HEK293 (cell line): ENCODE measurements around the gene GPHN.

Experiments used
- CTCF ChIA-PET: fragments of 350-600 bp; formaldehyde crosslinking; extraction: SDS; loops from one replicate; lab custom pipeline; 2021; ENCODE audit warnings: antibody characterized with exemption; lab: Yijun Ruan, JAX
- POLR2A ChIA-PET: fragments of 300-600 bp; formaldehyde crosslinking; extraction: SDS; loops from one replicate; lab custom pipeline; 2020; ENCODE audit warnings: antibody characterized with exemption, inconsistent platforms; lab: Yijun Ruan, JAX
- H3K27ac ChIP-seq: fragments of 200-500 bp; sonication (Bioruptor generic); 2 replicates; pipeline ENCODE4 v1.5.1; 2014; ENCODE audit warnings: low read depth, low read length, control low read depth, inconsistent platforms; ENCODE audit errors: extremely low read depth
- H3K36me3 ChIP-seq, 2 experiments: fragments of 200-500 bp in 1 of 2; sonication (Bioruptor generic) in 1 of 2; 1 replicate in 1 of 2; 2 replicates in 1 of 2; pipeline ENCODE4 v1.5.1; 2014 to 2017; ENCODE audit warnings: inconsistent platforms in 2 of 2, low read length in 2 of 2; ENCODE audit not compliant: control insufficient read depth in 2 of 2, insufficient read depth in 1 of 2
- H3K4me1 ChIP-seq: fragments of 200-500 bp; sonication (Bioruptor generic); 2 replicates; pipeline ENCODE4 v1.5.1; 2014; ENCODE audit warnings: mild to moderate bottlenecking, low read length, inconsistent platforms; ENCODE audit not compliant: control insufficient read depth, insufficient read depth
- H3K4me3 ChIP-seq: 2 replicates; pipeline ENCODE4 v1.5.1; 2011; ENCODE audit warnings: low read depth, mild to moderate bottlenecking, control low read depth, low read length, moderate library complexity
- H3K9me3 ChIP-seq: fragments of 200-500 bp; sonication (Bioruptor generic); 2 replicates; pipeline ENCODE4 v1.5.1; 2014; ENCODE audit warnings: low read depth, low read length, inconsistent platforms; ENCODE audit not compliant: control insufficient read depth, insufficient read depth
- BCL11B ChIP-seq: fragments of 450-650 bp; formaldehyde crosslinking; IDR thresholded peaks from 2 replicates; pipeline ENCODE4 v1.5.1; 2016; ENCODE audit warnings: low read depth, missing biosample characterization, missing genetic modification characterization
- HOXC10 ChIP-seq: sonication (generic); formaldehyde crosslinking; IDR thresholded peaks from 2 replicates; pipeline ENCODE4 v1.8.1; 2023; ENCODE audit warnings: mild to moderate bottlenecking, missing genetic modification reagents
- HOXD13 ChIP-seq: sonication (generic); formaldehyde crosslinking; IDR thresholded peaks from 2 replicates; pipeline ENCODE4 v1.8.0; 2022; ENCODE audit warnings: missing genetic modification reagents, borderline replicate concordance
- IKZF3 ChIP-seq: fragments of 450-650 bp; IDR thresholded peaks from 2 replicates; pipeline ENCODE4 v1.5.0; 2018; ENCODE audit warnings: missing biosample characterization, mild to moderate bottlenecking, missing genetic modification characterization, moderate library complexity
- KLF16 ChIP-seq: fragments of 450-650 bp; formaldehyde crosslinking; IDR thresholded peaks from 2 replicates; pipeline ENCODE4 v1.5.1; 2017; ENCODE audit warnings: missing biosample characterization, missing genetic modification characterization
- PRDM1 ChIP-seq: fragments of 450-650 bp; formaldehyde crosslinking; IDR thresholded peaks from 2 replicates; pipeline ENCODE4; 2016; ENCODE audit warnings: missing biosample characterization, missing genetic modification characterization
- ZBTB1 ChIP-seq: fragments of 450-650 bp; formaldehyde crosslinking; IDR thresholded peaks from 2 replicates; pipeline ENCODE4 v1.5.1; 2016; ENCODE audit warnings: missing biosample characterization, missing genetic modification characterization
- ZBTB8A ChIP-seq: fragments of 450-650 bp; formaldehyde crosslinking; IDR thresholded peaks from 2 replicates; pipeline ENCODE4 v1.5.1; 2016; ENCODE audit warnings: missing biosample characterization, missing genetic modification characterization
- ZFP69B ChIP-seq: fragments of 450-650 bp; formaldehyde crosslinking; IDR thresholded peaks from 2 replicates; pipeline ENCODE4 v1.5.1; 2016; ENCODE audit warnings: missing biosample characterization, missing genetic modification characterization
- ZNF114 ChIP-seq: fragments of 450-650 bp; formaldehyde crosslinking; IDR thresholded peaks from 2 replicates; pipeline ENCODE4 v1.5.0; 2017; ENCODE audit warnings: missing biosample characterization, missing genetic modification characterization
- ZNF211 ChIP-seq: fragments of 450-650 bp; formaldehyde crosslinking; IDR thresholded peaks from 2 replicates; pipeline ENCODE4 v1.5.1; 2016; ENCODE audit warnings: low read depth, missing biosample characterization, missing genetic modification characterization
- ZNF214 ChIP-seq: fragments of 450-650 bp; formaldehyde crosslinking; IDR thresholded peaks from 2 replicates; pipeline ENCODE4 v1.5.1; 2017; ENCODE audit warnings: missing biosample characterization, mild to moderate bottlenecking, missing genetic modification characterization, borderline replicate concordance
- ZNF24 ChIP-seq: fragments of 450-650 bp; formaldehyde crosslinking; IDR thresholded peaks from 2 replicates; pipeline ENCODE4 v1.5.1; 2016; ENCODE audit warnings: missing biosample characterization, missing genetic modification characterization
- ZNF292 ChIP-seq: fragments of 450-650 bp; formaldehyde crosslinking; IDR thresholded peaks from 2 replicates; pipeline ENCODE4 v1.5.1; 2016; ENCODE audit warnings: low read depth, missing biosample characterization, missing genetic modification characterization, borderline replicate concordance
- ZNF423 ChIP-seq: fragments of 450-650 bp; formaldehyde crosslinking; IDR thresholded peaks from 2 replicates; pipeline ENCODE4 v1.5.1; 2016; ENCODE audit warnings: missing biosample characterization, missing genetic modification characterization
- ZNF48 ChIP-seq: fragments of 450-650 bp; formaldehyde crosslinking; IDR thresholded peaks from 2 replicates; pipeline ENCODE4 v1.5.1; 2016; ENCODE audit warnings: missing biosample characterization, missing genetic modification characterization
- ZNF521 ChIP-seq: fragments of 450-650 bp; formaldehyde crosslinking; IDR thresholded peaks from 2 replicates; pipeline ENCODE4 v1.5.1; 2017; ENCODE audit warnings: missing biosample characterization, mild to moderate bottlenecking, missing genetic modification characterization
- ZNF560 ChIP-seq: fragments of 450-650 bp; formaldehyde crosslinking; IDR thresholded peaks from 2 replicates; pipeline ENCODE4 v1.5.1; 2017; ENCODE audit warnings: missing biosample characterization, missing genetic modification characterization, borderline replicate concordance
- ZNF610 ChIP-seq: fragments of 450-650 bp; formaldehyde crosslinking; IDR thresholded peaks from 2 replicates; pipeline ENCODE4 v1.5.1; 2016; ENCODE audit warnings: missing biosample characterization, missing genetic modification characterization, borderline replicate concordance
- ZNF660 ChIP-seq: fragments of 450-650 bp; IDR thresholded peaks from 2 replicates; pipeline ENCODE4 v1.5.1; 2018; ENCODE audit warnings: missing biosample characterization, mild to moderate bottlenecking, missing genetic modification characterization
- ZNF664 ChIP-seq: fragments of 450-650 bp; formaldehyde crosslinking; IDR thresholded peaks from 2 replicates; pipeline ENCODE4 v1.5.1; 2016; ENCODE audit warnings: missing biosample characterization, missing genetic modification characterization
- ZNF670 ChIP-seq: fragments of 450-650 bp; formaldehyde crosslinking; IDR thresholded peaks from 2 replicates; pipeline ENCODE4 v1.5.1; 2016; ENCODE audit warnings: missing biosample characterization, missing genetic modification characterization, low read depth
- ZNF747 ChIP-seq: fragments of 450-650 bp; formaldehyde crosslinking; IDR thresholded peaks from 2 replicates; pipeline ENCODE4 v1.5.1; 2016; ENCODE audit warnings: missing biosample characterization, missing genetic modification characterization
- ZNF837 ChIP-seq: fragments of 450-650 bp; formaldehyde crosslinking; IDR thresholded peaks from 2 replicates; pipeline ENCODE4 v1.5.1; 2016; ENCODE audit warnings: missing biosample characterization, missing genetic modification characterization
- TF ChIP-seq, protein P1 (sequence below): fragments of 450-650 bp; formaldehyde crosslinking; IDR thresholded peaks from 2 replicates; pipeline ENCODE4 v1.5.1; 2016; ENCODE audit warnings: missing biosample characterization, missing genetic modification characterization, borderline replicate concordance
- TF ChIP-seq, protein P2 (sequence below): fragments of 450-650 bp; formaldehyde crosslinking; IDR thresholded peaks from 2 replicates; pipeline ENCODE4 v1.5.0; 2017; ENCODE audit warnings: missing biosample characterization, missing genetic modification characterization, borderline replicate concordance
- TF ChIP-seq, protein P3 (sequence below): fragments of 450-650 bp; formaldehyde crosslinking; IDR thresholded peaks from 2 replicates; pipeline ENCODE4 v1.5.1; 2016; ENCODE audit warnings: missing biosample characterization, missing genetic modification characterization
- TF ChIP-seq, protein P4 (sequence below): fragments of 450-650 bp; formaldehyde crosslinking; IDR thresholded peaks from 2 replicates; pipeline ENCODE4; 2016; ENCODE audit warnings: missing biosample characterization, missing genetic modification characterization
- TF ChIP-seq, protein P5 (sequence below): fragments of 450-650 bp; formaldehyde crosslinking; IDR thresholded peaks from 2 replicates; pipeline ENCODE4 v1.5.1; 2016; ENCODE audit warnings: missing biosample characterization, missing genetic modification characterization

GPHN gene

DNA sequence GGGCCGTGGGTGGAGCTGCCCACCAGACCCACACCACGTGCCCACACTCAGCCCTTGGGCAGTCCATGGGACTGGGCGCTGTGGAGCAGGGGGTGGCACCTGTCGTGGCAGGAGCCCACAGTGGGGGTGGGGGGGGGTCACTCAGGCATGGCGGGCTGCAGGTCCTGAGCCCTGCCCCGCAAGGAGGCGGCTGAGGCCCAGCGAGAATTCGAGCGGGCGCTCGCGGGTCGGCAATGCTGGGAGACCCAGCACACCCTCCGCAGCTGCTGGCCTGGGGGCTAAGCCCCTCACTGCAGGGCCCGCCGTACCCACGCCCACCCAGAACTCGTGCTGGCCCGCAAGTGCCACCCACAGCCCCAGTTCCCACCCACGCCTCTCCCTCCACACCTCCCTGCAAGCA lies 548.7 kb downstream of the GPHN start:
- CTCF ChIA-PET: interaction anchor here (0.6 kb wide), 1 partner anchor 1835 kb away, joined by 3 read pairs; no protein-coding TSS in a partner anchor

DNA sequence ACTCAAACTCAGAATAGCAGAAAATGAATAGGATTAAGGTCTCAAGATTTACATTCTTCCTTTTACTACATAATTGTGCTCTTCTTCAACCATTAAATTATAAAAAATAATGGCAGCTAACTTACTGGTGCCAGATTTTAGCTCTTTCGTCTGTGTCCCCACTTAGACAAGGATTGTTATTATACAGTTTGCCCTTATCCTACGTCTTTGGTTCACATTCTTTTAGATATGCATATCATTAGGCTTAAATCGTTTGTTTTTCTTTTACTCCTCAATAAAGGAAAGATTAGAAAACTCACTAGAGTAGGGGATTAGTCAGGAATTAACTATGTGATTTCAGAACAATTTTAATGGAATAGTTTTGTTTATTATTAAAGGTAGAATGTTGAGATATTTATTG lies 551.6 kb downstream of the GPHN start:
- POLR2A ChIA-PET: no interaction called here
- H3K4me1 ChIP-seq: no peaks in the 10 kb centered on the region
- no peak overlapping the region for H3K4me3 ChIP-seq
- no peaks in the 10 kb centered on the region; a peak in 1 of 3 replicates for H3K36me3 ChIP-seq
- TF ChIP-seq ZNF670 (tag by site-specific recombination) (no peak), ZFP69B (no peak), ZNF747 (tag by site-specific recombination) (no peak), PRDM1 (tag by site-specific recombination) (no peak), ZNF24 (tag by site-specific recombination) (no peak), ZNF423 (tag by site-specific recombination) (no peak), ZBTB1 (no peak), HOXC10 (CRISPR knock-in tag) (no peak), ZNF660 (tag by site-specific recombination) (no peak), BCL11B (tag by site-specific recombination) (no peak), ZNF560 (tag by site-specific recombination) (no peak), ZNF48 (tag by site-specific recombination) (no peak), ZNF214 (tag by site-specific recombination) (no peak), ZNF211 (tag by site-specific recombination) (no peak), ZNF664 (tag by site-specific recombination) (no peak), KLF16 (tag by site-specific recombination) (no peak)
- TF ChIP-seq, protein P1, sequence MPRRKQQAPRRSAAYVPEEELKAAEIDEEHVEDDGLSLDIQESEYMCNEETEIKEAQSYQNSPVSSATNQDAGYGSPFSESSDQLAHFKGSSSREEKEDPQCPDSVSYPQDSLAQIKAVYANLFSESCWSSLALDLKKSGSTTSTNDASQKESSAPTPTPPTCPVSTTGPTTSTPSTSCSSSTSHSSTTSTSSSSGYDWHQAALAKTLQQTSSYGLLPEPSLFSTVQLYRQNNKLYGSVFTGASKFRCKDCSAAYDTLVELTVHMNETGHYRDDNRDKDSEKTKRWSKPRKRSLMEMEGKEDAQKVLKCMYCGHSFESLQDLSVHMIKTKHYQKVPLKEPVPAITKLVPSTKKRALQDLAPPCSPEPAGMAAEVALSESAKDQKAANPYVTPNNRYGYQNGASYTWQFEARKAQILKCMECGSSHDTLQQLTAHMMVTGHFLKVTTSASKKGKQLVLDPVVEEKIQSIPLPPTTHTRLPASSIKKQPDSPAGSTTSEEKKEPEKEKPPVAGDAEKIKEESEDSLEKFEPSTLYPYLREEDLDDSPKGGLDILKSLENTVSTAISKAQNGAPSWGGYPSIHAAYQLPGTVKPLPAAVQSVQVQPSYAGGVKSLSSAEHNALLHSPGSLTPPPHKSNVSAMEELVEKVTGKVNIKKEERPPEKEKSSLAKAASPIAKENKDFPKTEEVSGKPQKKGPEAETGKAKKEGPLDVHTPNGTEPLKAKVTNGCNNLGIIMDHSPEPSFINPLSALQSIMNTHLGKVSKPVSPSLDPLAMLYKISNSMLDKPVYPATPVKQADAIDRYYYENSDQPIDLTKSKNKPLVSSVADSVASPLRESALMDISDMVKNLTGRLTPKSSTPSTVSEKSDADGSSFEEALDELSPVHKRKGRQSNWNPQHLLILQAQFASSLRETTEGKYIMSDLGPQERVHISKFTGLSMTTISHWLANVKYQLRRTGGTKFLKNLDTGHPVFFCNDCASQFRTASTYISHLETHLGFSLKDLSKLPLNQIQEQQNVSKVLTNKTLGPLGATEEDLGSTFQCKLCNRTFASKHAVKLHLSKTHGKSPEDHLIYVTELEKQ (tag by site-specific recombination): no peak
- TF ChIP-seq, protein P2, sequence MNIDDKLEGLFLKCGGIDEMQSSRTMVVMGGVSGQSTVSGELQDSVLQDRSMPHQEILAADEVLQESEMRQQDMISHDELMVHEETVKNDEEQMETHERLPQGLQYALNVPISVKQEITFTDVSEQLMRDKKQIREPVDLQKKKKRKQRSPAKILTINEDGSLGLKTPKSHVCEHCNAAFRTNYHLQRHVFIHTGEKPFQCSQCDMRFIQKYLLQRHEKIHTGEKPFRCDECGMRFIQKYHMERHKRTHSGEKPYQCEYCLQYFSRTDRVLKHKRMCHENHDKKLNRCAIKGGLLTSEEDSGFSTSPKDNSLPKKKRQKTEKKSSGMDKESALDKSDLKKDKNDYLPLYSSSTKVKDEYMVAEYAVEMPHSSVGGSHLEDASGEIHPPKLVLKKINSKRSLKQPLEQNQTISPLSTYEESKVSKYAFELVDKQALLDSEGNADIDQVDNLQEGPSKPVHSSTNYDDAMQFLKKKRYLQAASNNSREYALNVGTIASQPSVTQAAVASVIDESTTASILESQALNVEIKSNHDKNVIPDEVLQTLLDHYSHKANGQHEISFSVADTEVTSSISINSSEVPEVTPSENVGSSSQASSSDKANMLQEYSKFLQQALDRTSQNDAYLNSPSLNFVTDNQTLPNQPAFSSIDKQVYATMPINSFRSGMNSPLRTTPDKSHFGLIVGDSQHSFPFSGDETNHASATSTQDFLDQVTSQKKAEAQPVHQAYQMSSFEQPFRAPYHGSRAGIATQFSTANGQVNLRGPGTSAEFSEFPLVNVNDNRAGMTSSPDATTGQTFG (tag by site-specific recombination): no peak
- TF ChIP-seq, all 188 proteins: peak for 0
- no peaks in the 10 kb centered on the region for H3K9me3 ChIP-seq
- no peak overlapping the region for H3K27ac ChIP-seq
- CTCF ChIA-PET: no interaction called here

More for the DNA sequence above, 548.7 kb downstream of the GPHN start:
- Histone ChIP-seq H3K9me3 (no peaks in the 10 kb centered on the region), H3K4me3 (no peak overlapping the region), H3K4me1 (no peaks in the 10 kb centered on the region), H3K27ac (no peak overlapping the region), H3K36me3 (no peaks in the 10 kb centered on the region; a peak in 1 of 3 replicates)
- TF ChIP-seq ZBTB8A (tag by site-specific recombination) (no peak), ZNF837 (tag by site-specific recombination) (no peak), HOXD13 (CRISPR knock-in tag) (no peak), ZNF423 (tag by site-specific recombination) (no peak), ZNF114 (tag by site-specific recombination) (no peak), ZNF521 (tag by site-specific recombination) (no peak), IKZF3 (no peak), ZNF292 (tag by site-specific recombination) (no peak), ZNF610 (tag by site-specific recombination) (no peak)
- TF ChIP-seq, protein P3, sequence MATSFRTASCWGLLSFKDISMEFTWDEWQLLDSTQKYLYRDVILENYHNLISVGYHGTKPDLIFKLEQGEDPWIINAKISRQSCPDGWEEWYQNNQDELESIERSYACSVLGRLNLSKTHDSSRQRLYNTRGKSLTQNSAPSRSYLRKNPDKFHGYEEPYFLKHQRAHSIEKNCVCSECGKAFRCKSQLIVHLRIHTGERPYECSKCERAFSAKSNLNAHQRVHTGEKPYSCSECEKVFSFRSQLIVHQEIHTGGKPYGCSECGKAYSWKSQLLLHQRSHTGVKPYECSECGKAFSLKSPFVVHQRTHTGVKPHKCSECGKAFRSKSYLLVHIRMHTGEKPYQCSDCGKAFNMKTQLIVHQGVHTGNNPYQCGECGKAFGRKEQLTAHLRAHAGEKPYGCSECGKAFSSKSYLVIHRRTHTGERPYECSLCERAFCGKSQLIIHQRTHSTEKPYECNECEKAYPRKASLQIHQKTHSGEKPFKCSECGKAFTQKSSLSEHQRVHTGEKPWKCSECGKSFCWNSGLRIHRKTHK: no peak
- TF ChIP-seq, protein P4, sequence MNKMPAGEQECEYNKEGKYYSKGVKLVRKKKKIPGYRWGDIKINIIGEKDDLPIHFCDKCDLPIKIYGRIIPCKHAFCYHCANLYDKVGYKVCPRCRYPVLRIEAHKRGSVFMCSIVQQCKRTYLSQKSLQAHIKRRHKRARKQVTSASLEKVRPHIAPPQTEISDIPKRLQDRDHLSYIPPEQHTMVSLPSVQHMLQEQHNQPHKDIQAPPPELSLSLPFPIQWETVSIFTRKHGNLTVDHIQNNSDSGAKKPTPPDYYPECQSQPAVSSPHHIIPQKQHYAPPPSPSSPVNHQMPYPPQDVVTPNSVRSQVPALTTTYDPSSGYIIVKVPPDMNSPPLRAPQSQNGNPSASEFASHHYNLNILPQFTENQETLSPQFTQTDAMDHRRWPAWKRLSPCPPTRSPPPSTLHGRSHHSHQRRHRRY (tag by site-specific recombination): no peak
- TF ChIP-seq, protein P5, sequence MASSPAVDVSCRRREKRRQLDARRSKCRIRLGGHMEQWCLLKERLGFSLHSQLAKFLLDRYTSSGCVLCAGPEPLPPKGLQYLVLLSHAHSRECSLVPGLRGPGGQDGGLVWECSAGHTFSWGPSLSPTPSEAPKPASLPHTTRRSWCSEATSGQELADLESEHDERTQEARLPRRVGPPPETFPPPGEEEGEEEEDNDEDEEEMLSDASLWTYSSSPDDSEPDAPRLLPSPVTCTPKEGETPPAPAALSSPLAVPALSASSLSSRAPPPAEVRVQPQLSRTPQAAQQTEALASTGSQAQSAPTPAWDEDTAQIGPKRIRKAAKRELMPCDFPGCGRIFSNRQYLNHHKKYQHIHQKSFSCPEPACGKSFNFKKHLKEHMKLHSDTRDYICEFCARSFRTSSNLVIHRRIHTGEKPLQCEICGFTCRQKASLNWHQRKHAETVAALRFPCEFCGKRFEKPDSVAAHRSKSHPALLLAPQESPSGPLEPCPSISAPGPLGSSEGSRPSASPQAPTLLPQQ (tag by site-specific recombination): no peak
- POLR2A ChIA-PET: no interaction called here
